Activated naive CD8-positive, alpha-beta T cell treated with anti-CD3 and anti-CD28 coated beads for 36 hours (primary cell): ENCODE measurements around the gene SORBS1. TPM values are rescaled to one million over a fixed set of nuclear protein-coding genes. Genes with fewer than 3 reads are reported as not detected.

Experiments used
- DNase-seq: peaks from one replicate; pipeline ENCODE4 v3.0.0; 2021
- H3K27ac Mint-ChIP-seq: one replicate; pipeline ENCODE4 v1.8.0; 2022; ENCODE audit warnings: mild to moderate bottlenecking, moderate library complexity, mixed read lengths
- H3K27me3 Mint-ChIP-seq: one replicate; pipeline ENCODE4 v1.8.0; 2022; ENCODE audit warnings: mild to moderate bottlenecking, mixed read lengths
- H3K36me3 Mint-ChIP-seq: one replicate; pipeline ENCODE4 v1.8.0; 2021; ENCODE audit warnings: mild to moderate bottlenecking, mixed read lengths
- H3K4me1 Mint-ChIP-seq: one replicate; pipeline ENCODE4 v1.8.0; 2021; ENCODE audit warnings: mixed read lengths
- H3K4me3 Mint-ChIP-seq: one replicate; pipeline ENCODE4 v1.8.0; 2022; ENCODE audit warnings: mild to moderate bottlenecking, moderate library complexity, mixed read lengths
- H3K9me3 Mint-ChIP-seq: one replicate; pipeline ENCODE4 v1.8.0; 2022; ENCODE audit warnings: mixed read lengths
- total RNA-seq, 2 experiments: library from RNA; stranded (reverse); gene quantifications; one replicate each; pipeline ENCODE4 v1.2.3, GENCODE V29; 2021

Gene SORBS1
- total RNA-seq, 2 experiments from 2014 or later = 0.54 to 0.64 TPM

GRCh38 chr10:95539560-95540284 lies 21.4 kb downstream of the SORBS1 start:
- H3K36me3 Mint-ChIP-seq = no peaks in the 10 kb centered on the region

GRCh38 chr10:95538412-95538811 lies 22.8 kb downstream of the SORBS1 start:
- no peak for DNase-seq
- Mint-ChIP-seq H3K36me3 (no peaks in the 10 kb centered on the region), H3K9me3 (no peaks in the 10 kb centered on the region), H3K27ac (no peak overlapping the region), H3K4me3 (no peak overlapping the region), H3K27me3 (no peaks in the 10 kb centered on the region), H3K4me1 (no peaks in the 10 kb centered on the region)

More at GRCh38 chr10:95539560-95540284, 21.4 kb downstream of the SORBS1 start:
- H3K9me3 Mint-ChIP-seq = no peaks in the 10 kb centered on the region
- DNase-seq = no peak
- H3K4me1 Mint-ChIP-seq = no peaks in the 10 kb centered on the region
- H3K27ac Mint-ChIP-seq = no peak overlapping the region
- no peaks in the 10 kb centered on the region for H3K27me3 Mint-ChIP-seq
- no peak overlapping the region for H3K4me3 Mint-ChIP-seq

GRCh38 chr10:95537542-95537927 lies 23.6 kb downstream of the SORBS1 start:
- DNase-seq = no peak
- H3K27ac Mint-ChIP-seq = no peak overlapping the region
- H3K4me3 Mint-ChIP-seq = no peak overlapping the region
- no peaks in the 10 kb centered on the region for H3K36me3 Mint-ChIP-seq
- H3K9me3 Mint-ChIP-seq = no peaks in the 10 kb centered on the region
- no peaks in the 10 kb centered on the region for H3K27me3 Mint-ChIP-seq
- no peaks in the 10 kb centered on the region for H3K4me1 Mint-ChIP-seq

GRCh38 chr10:95536894-95537541 lies 24.2 kb downstream of the SORBS1 start:
- no peak overlapping the region for H3K27ac Mint-ChIP-seq

GRCh38 chr10:95536017-95536416 lies 25.2 kb downstream of the SORBS1 start:
- no peaks in the 10 kb centered on the region for H3K4me1 Mint-ChIP-seq
- no peak overlapping the region for H3K4me3 Mint-ChIP-seq
- H3K27me3 Mint-ChIP-seq = no peaks in the 10 kb centered on the region
- H3K36me3 Mint-ChIP-seq = no peaks in the 10 kb centered on the region
- no peak overlapping the region for H3K27ac Mint-ChIP-seq
- H3K9me3 Mint-ChIP-seq = no peaks in the 10 kb centered on the region
- DNase-seq = no peak

More at GRCh38 chr10:95536894-95537541, 24.2 kb downstream of the SORBS1 start:
- Mint-ChIP-seq H3K27me3 (no peaks in the 10 kb centered on the region), H3K36me3 (no peaks in the 10 kb centered on the region), H3K4me3 (no peak overlapping the region), H3K9me3 (no peaks in the 10 kb centered on the region), H3K4me1 (no peaks in the 10 kb centered on the region)
- DNase-seq = no peak

- Mint-ChIP-seq H3K4me3 (no peak overlapping the region), H3K9me3 (no peaks in the 10 kb centered on the region)
Observed at GRCh38 chr10:95535526-95535925, 25.6 kb downstream of the SORBS1 start.

GRCh38 chr10:95533590-95533989 lies 27.6 kb downstream of the SORBS1 start:
- H3K9me3 Mint-ChIP-seq = no peaks in the 10 kb centered on the region
- no peak for DNase-seq
- no peaks in the 10 kb centered on the region for H3K27me3 Mint-ChIP-seq
- H3K27ac Mint-ChIP-seq = no peak overlapping the region
- peaks cover 2% of the 10 kb centered on the region for H3K4me1 Mint-ChIP-seq
- H3K4me3 Mint-ChIP-seq = no peak overlapping the region
- no peaks in the 10 kb centered on the region for H3K36me3 Mint-ChIP-seq

More at GRCh38 chr10:95535526-95535925, 25.6 kb downstream of the SORBS1 start:
- no peaks in the 10 kb centered on the region for H3K4me1 Mint-ChIP-seq
- no peak overlapping the region for H3K27ac Mint-ChIP-seq
- H3K36me3 Mint-ChIP-seq = no peaks in the 10 kb centered on the region
- H3K27me3 Mint-ChIP-seq = no peaks in the 10 kb centered on the region
- no peak for DNase-seq

- Mint-ChIP-seq H3K4me3 (no peak overlapping the region), H3K4me1 (peaks cover 2% of the 10 kb centered on the region), H3K36me3 (no peaks in the 10 kb centered on the region), H3K27ac (no peak overlapping the region), H3K9me3 (no peaks in the 10 kb centered on the region), H3K27me3 (no peaks in the 10 kb centered on the region)
- DNase-seq = no peak
Observed at GRCh38 chr10:95532536-95532935, 28.6 kb downstream of the SORBS1 start.

- peaks cover 2% of the 10 kb centered on the region for H3K4me1 Mint-ChIP-seq
- no peaks in the 10 kb centered on the region for H3K27me3 Mint-ChIP-seq
- H3K9me3 Mint-ChIP-seq = no peaks in the 10 kb centered on the region
- DNase-seq = no peak
- H3K36me3 Mint-ChIP-seq = no peaks in the 10 kb centered on the region
- no peak overlapping the region for H3K27ac Mint-ChIP-seq
- H3K4me3 Mint-ChIP-seq = no peak overlapping the region
Observed at GRCh38 chr10:95531994-95532399, 29.2 kb downstream of the SORBS1 start.

GRCh38 chr10:95531058-95531809 lies 29.9 kb downstream of the SORBS1 start:
- H3K27ac Mint-ChIP-seq = no peak overlapping the region
- H3K4me1 Mint-ChIP-seq = peaks cover 2% of the 10 kb centered on the region
- H3K27me3 Mint-ChIP-seq = no peaks in the 10 kb centered on the region
- H3K4me3 Mint-ChIP-seq = no peak overlapping the region
- H3K9me3 Mint-ChIP-seq = no peaks in the 10 kb centered on the region
- no peak for DNase-seq
- no peaks in the 10 kb centered on the region for H3K36me3 Mint-ChIP-seq

GRCh38 chr10:95530561-95530960 lies 30.6 kb downstream of the SORBS1 start:
- Mint-ChIP-seq H3K4me1 (peaks cover 2% of the 10 kb centered on the region), H3K27ac (no peak overlapping the region), H3K9me3 (no peaks in the 10 kb centered on the region), H3K36me3 (no peaks in the 10 kb centered on the region), H3K27me3 (no peaks in the 10 kb centered on the region), H3K4me3 (no peak overlapping the region)
- DNase-seq = no peak

GRCh38 chr10:95530029-95530428 lies 31.1 kb downstream of the SORBS1 start:
- H3K4me3 Mint-ChIP-seq = no peak overlapping the region
- peaks cover 2% of the 10 kb centered on the region for H3K4me1 Mint-ChIP-seq
- no peak for DNase-seq
- no peaks in the 10 kb centered on the region for H3K27me3 Mint-ChIP-seq
- H3K36me3 Mint-ChIP-seq = no peaks in the 10 kb centered on the region
- H3K9me3 Mint-ChIP-seq = no peaks in the 10 kb centered on the region
- H3K27ac Mint-ChIP-seq = no peak overlapping the region

GRCh38 chr10:95526044-95526443 lies 35.1 kb downstream of the SORBS1 start:
- Mint-ChIP-seq H3K36me3 (no peaks in the 10 kb centered on the region), H3K9me3 (no peaks in the 10 kb centered on the region), H3K27ac (no peak overlapping the region), H3K4me3 (no peak overlapping the region), H3K27me3 (no peaks in the 10 kb centered on the region), H3K4me1 (peaks cover 2% of the 10 kb centered on the region)
- DNase-seq = no peak

GRCh38 chr10:95525033-95525418 lies 36.1 kb downstream of the SORBS1 start:
- Mint-ChIP-seq H3K27me3 (no peaks in the 10 kb centered on the region), H3K4me1 (peaks cover 2% of the 10 kb centered on the region), H3K27ac (no peak overlapping the region), H3K9me3 (no peaks in the 10 kb centered on the region), H3K4me3 (no peak overlapping the region), H3K36me3 (no peaks in the 10 kb centered on the region)
- no peak for DNase-seq

- Mint-ChIP-seq H3K4me3 (no peak overlapping the region), H3K4me1 (peaks cover 2% of the 10 kb centered on the region)
Observed at GRCh38 chr10:95524358-95525032, 36.7 kb downstream of the SORBS1 start.

More at GRCh38 chr10:95524358-95525032, 36.7 kb downstream of the SORBS1 start:
- Mint-ChIP-seq H3K9me3 (no peaks in the 10 kb centered on the region), H3K27me3 (no peaks in the 10 kb centered on the region), H3K27ac (no peak overlapping the region), H3K36me3 (no peaks in the 10 kb centered on the region)
- no peak for DNase-seq
